Activated CD4-positive, alpha-beta T cell treated with anti-CD3 and anti-CD28 coated beads for 36 hours (primary cell): ENCODE measurements around the gene ABCB10. TPM values are rescaled to one million over a fixed set of nuclear protein-coding genes. Genes with fewer than 3 reads are reported as not detected.
A peak's percentile ranks its signal among the peaks of the same experiment; 100 is the strongest.
"Not testable (repeated sequence)": the region's sequence is repeated elsewhere in the genome, so short reads cannot be mapped to it uniquely, and the experiment has no call there.

Experiments used
- ATAC-seq: fragments of 200-7000 bp; cut with Tn5 transposase; one replicate; pipeline ENCODE4 v1.10.0; 2021; ENCODE audit warnings: mild to moderate bottlenecking, moderate library complexity
- CTCF ChIA-PET: fragments of 350-600 bp; sonication (Branson Sonifier 250); formaldehyde crosslinking; loops from one replicate; lab custom pipeline; 2021; ENCODE audit warnings: antibody characterized with exemption; lab: Charles Lee
- POLR2A ChIA-PET: fragments of 350-600 bp; sonication (Branson Sonifier 250); formaldehyde crosslinking; loops from one replicate; lab custom pipeline; 2021; ENCODE audit warnings: antibody characterized with exemption, inconsistent platforms; lab: Charles Lee
- DNase-seq: peaks from one replicate; pipeline ENCODE4 v3.0.0-alpha.2; 2020
- H3K27ac Mint-ChIP-seq: one replicate; pipeline ENCODE4 v1.8.0; 2021; ENCODE audit warnings: mixed read lengths
- H3K27me3 Mint-ChIP-seq: one replicate; pipeline ENCODE4 v1.8.0; 2021; ENCODE audit warnings: mixed read lengths
- H3K36me3 Mint-ChIP-seq: one replicate; pipeline ENCODE4 v1.8.0; 2021; ENCODE audit warnings: low read depth, mixed read lengths
- H3K4me1 Mint-ChIP-seq: one replicate; pipeline ENCODE4 v1.8.0; 2021; ENCODE audit warnings: mixed read lengths
- H3K4me3 Mint-ChIP-seq: one replicate; pipeline ENCODE4 v1.8.0; 2021; ENCODE audit warnings: mild to moderate bottlenecking, moderate library complexity, mixed read lengths
- H3K9me3 Mint-ChIP-seq: one replicate; pipeline ENCODE4 v1.8.0; 2021; ENCODE audit warnings: low read depth, mixed read lengths
- intact Hi-C, 2 experiments: fragments of 100-400 bp; cut with DNase I in 1 of 2; cut with micrococcal nuclease in 1 of 2; formaldehyde crosslinking; loops; one replicate each; pipeline versions ENCODE4 v1.14.2 to v1.15.1; 2022 to 2024; cut with DNase I, micrococcal nuclease
- total RNA-seq, 2 experiments: library from RNA; stranded (reverse); gene quantifications; one replicate each; pipeline ENCODE4 v1.2.3, GENCODE V29; 2021

ABCB10 gene
- total RNA-seq, 2 experiments from 2014 or later = 18.4 to 30.1 TPM

DNA sequence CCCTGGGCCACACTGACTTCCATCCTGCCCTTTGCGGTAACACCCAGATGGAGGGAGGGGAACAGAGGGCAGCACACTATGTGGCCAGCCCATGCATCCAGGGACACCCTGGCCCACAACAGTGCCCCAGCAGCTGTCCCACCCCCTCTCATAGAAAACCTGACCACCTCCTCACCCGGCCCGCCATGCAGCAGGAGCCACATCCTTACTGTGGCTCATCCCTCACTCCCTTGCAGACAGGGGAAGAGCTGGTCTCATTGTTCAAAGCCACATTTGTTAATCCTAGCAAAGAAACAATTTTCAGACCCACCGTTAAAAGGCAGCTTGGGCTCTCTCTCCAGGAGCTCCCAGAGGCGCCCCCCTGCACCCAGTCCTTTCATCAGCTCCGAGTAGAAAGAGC, 27.2 kb downstream of the ABCB10 start:
- Mint-ChIP-seq H3K27ac (no peak overlapping the region), H3K9me3 (no peaks in the 10 kb centered on the region)
- POLR2A ChIA-PET = no interaction called here

DNA sequence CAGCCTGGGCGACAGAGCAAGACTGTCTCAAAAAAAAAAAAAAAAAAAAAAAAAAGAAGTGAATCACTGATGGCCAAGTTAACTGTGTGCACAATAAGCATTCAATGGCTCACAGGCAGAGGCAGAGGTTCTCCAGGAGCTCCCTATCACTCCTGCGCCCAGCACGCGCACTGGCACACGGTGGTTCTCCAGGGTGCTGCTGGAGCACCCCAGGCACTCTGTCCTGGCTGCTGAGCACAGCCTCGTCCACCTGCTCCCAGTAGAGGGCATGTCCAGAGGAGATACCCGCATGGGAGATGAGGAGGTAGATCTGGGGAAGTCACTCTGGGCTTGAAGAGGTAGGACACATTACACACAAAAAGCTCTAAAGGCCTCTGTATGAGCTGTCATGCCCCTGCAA, 28.9 kb downstream of the ABCB10 start:
- POLR2A ChIA-PET = interaction anchor here (0.6 kb wide), 1 partner anchor 94 kb away, joined by 3 read pairs; no protein-coding TSS in a partner anchor
- Mint-ChIP-seq H3K36me3 (peaks cover 42% of the 10 kb centered on the region), H3K27ac (no peak overlapping the region)

More for the DNA sequence above, 27.2 kb downstream of the ABCB10 start:
- DNase-seq (no peak), ATAC-seq (no peak)
- intact Hi-C loops = no loop called here
- CTCF ChIA-PET = interaction anchor here (0.5 to 0.7 kb wide), 2 partner anchors 15 to 235 kb away, joined by 3 to 4 read pairs; no protein-coding TSS in a partner anchor
- no peak overlapping the region for H3K4me3 Mint-ChIP-seq
- no peaks in the 10 kb centered on the region for H3K27me3 Mint-ChIP-seq
- H3K4me1 Mint-ChIP-seq = no peaks in the 10 kb centered on the region
- peaks cover 36% of the 10 kb centered on the region for H3K36me3 Mint-ChIP-seq

DNA sequence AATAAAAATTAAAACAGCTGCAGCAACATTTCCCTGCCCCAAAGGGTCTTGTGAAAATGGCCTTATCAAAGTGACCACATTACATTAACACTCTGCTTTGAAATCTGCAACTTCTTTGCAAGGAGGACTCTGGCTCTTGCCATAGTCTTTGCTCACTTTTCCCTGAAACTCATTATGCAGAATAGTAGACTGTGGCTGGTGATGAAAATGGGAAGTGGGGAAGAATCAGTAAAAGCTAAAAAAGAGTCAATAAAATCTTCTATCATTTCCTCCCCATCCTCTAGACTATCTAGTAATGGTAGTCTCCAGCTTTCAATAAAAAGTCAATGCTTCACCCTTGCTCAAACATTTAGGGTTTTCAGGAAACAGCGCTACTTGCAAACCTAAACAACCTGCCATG, 31.8 kb downstream of the ABCB10 start:
- ATAC-seq (no peak), DNase-seq (no peak)
- no peak overlapping the region for H3K4me3 Mint-ChIP-seq
- peak overlapping the region; percentile 2 for H3K27ac Mint-ChIP-seq
- H3K9me3 Mint-ChIP-seq = no peaks in the 10 kb centered on the region
- H3K27me3 Mint-ChIP-seq = no peaks in the 10 kb centered on the region
- CTCF ChIA-PET = interaction anchor here (0.9 to 1.9 kb wide), 5 partner anchors 8 to 46 kb away, joined by 3 to 6 read pairs (median 3); no protein-coding TSS in a partner anchor
- H3K4me1 Mint-ChIP-seq = peaks cover 4% of the 10 kb centered on the region
- intact Hi-C loops = no loop called here
- POLR2A ChIA-PET = no interaction called here
- peaks cover 40% of the 10 kb centered on the region for H3K36me3 Mint-ChIP-seq

More for the DNA sequence above, 28.9 kb downstream of the ABCB10 start:
- Mint-ChIP-seq H3K27me3 (no peaks in the 10 kb centered on the region), H3K4me3 (no peak overlapping the region), H3K4me1 (peaks cover 4% of the 10 kb centered on the region), H3K9me3 (no peaks in the 10 kb centered on the region)
- no peak for ATAC-seq
- DNase-seq = no peak
- intact Hi-C loops = no loop called here
- CTCF ChIA-PET = interaction anchor here (1.7 kb wide), 1 partner anchor 15 kb away, joined by 5 read pairs; no protein-coding TSS in a partner anchor

DNA sequence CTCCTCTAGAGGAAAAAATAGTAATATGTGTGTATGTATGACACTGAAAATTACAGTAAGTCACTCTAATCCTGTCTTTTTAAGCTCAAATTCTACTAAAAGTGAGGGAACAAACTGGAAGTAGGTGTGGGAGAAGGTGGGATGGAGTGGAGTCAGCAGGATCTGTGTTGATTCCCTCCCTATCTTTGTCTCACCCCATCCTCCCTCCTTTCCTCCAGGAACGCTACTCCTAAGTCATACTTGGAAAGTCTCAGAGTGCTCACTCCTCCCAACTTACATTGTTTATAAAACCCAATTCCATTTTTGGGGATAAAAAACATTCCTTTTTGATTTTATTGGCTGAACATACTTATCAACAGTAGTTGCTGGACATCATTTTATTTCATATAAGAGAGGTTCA, 35.5 kb downstream of the ABCB10 start:
- no peak for ATAC-seq
- peaks cover 28% of the 10 kb centered on the region for H3K36me3 Mint-ChIP-seq
- no peak overlapping the region for H3K27ac Mint-ChIP-seq

DNA sequence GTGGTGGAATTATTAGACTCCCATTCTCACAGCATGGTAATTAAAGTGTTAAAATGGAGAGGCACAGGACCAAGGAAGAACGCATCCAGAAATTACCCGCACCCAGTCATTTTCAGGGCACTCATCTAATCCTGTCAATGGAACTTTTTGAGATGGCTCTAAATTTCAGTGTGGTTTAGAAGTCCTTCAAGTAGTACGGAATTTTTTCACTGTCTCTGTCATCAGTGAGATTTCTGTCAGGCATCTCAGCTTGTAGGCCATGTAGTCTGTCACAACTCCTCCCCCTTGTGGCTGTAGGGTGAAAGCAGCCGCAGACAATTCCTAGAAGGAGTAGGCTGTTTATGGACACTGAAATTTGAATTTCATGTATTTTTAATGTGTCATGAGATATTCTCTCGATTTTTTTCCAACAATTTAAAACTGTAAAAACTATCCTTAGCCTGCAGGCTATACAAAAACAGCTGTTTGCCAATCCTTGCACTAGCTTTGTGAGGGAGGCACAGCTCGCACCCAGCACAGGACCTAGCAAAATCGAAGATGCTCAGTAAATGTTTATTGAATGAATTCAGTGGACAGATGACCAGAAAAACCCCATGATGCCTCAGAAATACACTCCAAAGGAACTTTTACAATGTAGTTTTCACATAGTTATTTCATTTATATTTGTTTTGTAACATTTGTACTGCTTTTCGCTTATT, 43.8 kb downstream of the ABCB10 start:
- no peaks in the 10 kb centered on the region for H3K9me3 Mint-ChIP-seq
- POLR2A ChIA-PET = no interaction called here
- peaks cover 6% of the 10 kb centered on the region for H3K4me1 Mint-ChIP-seq
- intact Hi-C loops = loop anchor here in 1 of 2 experiments (1.0 to 10.0 kb wide), 2 partner anchors 256 to 850 kb away; no protein-coding TSS in a partner anchor
- CTCF ChIA-PET = interaction anchor here (0.6 to 1.7 kb wide), 10 partner anchors 8 to 260 kb away, joined by 3 to 6 read pairs (median 3); partner anchors contain the start of gene ABCB10
- peak; percentile 87 for ATAC-seq
- DNase-seq = peak; percentile 70
- H3K4me3 Mint-ChIP-seq = no peak overlapping the region
- peaks cover 13% of the 10 kb centered on the region for H3K36me3 Mint-ChIP-seq
- H3K27me3 Mint-ChIP-seq = no peaks in the 10 kb centered on the region
- H3K27ac Mint-ChIP-seq = no peak overlapping the region

More for the DNA sequence above, 35.5 kb downstream of the ABCB10 start:
- no peak for DNase-seq
- no peaks in the 10 kb centered on the region for H3K9me3 Mint-ChIP-seq
- H3K4me3 Mint-ChIP-seq = no peak overlapping the region
- CTCF ChIA-PET = interaction anchor here (1.0 kb wide), 1 partner anchor 8 kb away, joined by 3 read pairs; no protein-coding TSS in a partner anchor
- intact Hi-C loops = no loop called here
- H3K4me1 Mint-ChIP-seq = peaks cover 4% of the 10 kb centered on the region
- H3K27me3 Mint-ChIP-seq = no peaks in the 10 kb centered on the region
- POLR2A ChIA-PET = no interaction called here

DNA sequence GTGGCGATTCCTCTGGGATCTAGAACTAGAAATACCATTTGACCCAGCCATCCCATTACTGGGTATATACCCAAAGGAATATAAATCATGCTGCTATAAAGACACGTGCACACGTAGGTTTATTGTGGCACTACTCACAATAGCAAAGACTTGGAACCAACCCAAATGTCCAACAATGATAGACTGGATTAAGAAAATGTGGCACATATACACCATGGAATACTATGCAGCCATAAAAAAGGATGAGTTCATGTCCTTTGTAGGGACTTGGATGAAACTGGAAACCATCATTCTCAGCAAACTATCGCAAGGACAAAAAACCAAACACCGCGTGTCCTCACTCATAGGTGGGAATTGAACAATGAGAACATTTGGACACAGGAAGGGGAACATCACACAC, 46.9 kb downstream of the ABCB10 start:
- ATAC-seq, H3K27ac Mint-ChIP-seq, POLR2A ChIA-PET, CTCF ChIA-PET, H3K4me3 Mint-ChIP-seq, DNase-seq, H3K9me3 Mint-ChIP-seq, H3K27me3 Mint-ChIP-seq, H3K36me3 Mint-ChIP-seq: not testable (repeated sequence)
- intact Hi-C loops = loop anchor here in 1 of 2 experiments (10.0 kb wide), 1 partner anchor 847 kb away; no protein-coding TSS in a partner anchor
- H3K4me1 Mint-ChIP-seq = peaks cover 24% of the 10 kb centered on the region

DNA sequence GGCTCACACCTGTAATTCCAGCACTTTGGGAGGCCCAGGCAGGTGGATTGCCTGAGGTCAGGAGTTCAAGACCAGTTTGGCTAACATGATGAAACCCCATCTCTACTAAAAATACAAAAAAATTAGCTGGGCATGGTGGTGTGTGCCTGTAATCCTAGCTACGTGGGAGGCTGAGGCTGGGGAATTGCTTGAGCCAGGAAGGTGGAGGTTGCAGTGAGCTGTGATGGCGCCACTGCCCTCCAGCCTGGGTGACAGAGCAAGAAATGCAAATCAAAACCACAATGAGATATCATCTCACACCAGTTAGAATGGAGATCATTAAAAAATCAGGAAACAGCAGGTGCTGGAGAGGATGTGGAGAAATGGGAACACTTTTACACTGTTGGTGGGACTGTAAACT, 47.3 kb downstream of the ABCB10 start:
- H3K4me3 Mint-ChIP-seq, H3K9me3 Mint-ChIP-seq, DNase-seq, H3K27ac Mint-ChIP-seq, H3K27me3 Mint-ChIP-seq, ATAC-seq, H3K36me3 Mint-ChIP-seq, POLR2A ChIA-PET: not testable (repeated sequence)
- H3K4me1 Mint-ChIP-seq = peaks cover 24% of the 10 kb centered on the region
- CTCF ChIA-PET = interaction anchor here (0.6 kb wide), 1 partner anchor 11 kb away, joined by 3 read pairs; no protein-coding TSS in a partner anchor
- intact Hi-C loops = loop anchor here in 1 of 2 experiments (10.0 kb wide), 1 partner anchor 846 kb away; no protein-coding TSS in a partner anchor

DNA sequence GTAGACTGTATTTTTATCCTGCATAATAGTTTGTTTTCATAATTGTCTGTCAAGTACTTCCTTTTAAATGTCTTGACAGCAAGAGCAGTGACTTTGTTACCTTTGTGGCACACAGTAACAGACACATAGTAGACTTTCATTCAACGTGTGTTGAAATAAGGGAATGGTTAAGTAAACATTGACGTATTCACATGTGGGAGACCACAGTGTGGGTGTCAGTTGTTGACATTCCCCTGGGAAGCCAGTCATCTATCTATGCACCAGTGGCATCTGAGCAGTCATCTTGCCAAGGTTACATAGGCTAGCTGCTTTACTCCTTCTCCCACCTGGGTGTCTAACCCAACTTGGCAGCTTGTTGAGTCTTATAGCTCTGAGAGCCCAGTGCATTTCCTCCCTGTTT, 48.9 kb downstream of the ABCB10 start:
- no peak for ATAC-seq
- no peak for DNase-seq
- Mint-ChIP-seq H3K9me3 (no peaks in the 10 kb centered on the region), H3K27me3 (no peaks in the 10 kb centered on the region), H3K4me3 (peak overlapping the region; percentile 95), H3K27ac (peak overlapping the region; percentile 92), H3K4me1 (peaks cover 24% of the 10 kb centered on the region), H3K36me3 (peaks cover 7% of the 10 kb centered on the region)
- POLR2A ChIA-PET = interaction anchor here (2.2 kb wide), 1 partner anchor 49 kb away, joined by 7 read pairs; the partner anchor contains the start of gene ABCB10
- intact Hi-C loops = loop anchor here (2.0 to 10.0 kb wide), 5 partner anchors 49 to 1468 kb away; partner anchors contain the start of genes ABCB10 (in 1 of the 2), ARV1 (in 1 of the 2), CCSAP (in 1 of the 2) and COG2 (in 1 of the 2)
- CTCF ChIA-PET = interaction anchor here (2.1 kb wide), 1 partner anchor 14 kb away, joined by 8 read pairs; no protein-coding TSS in a partner anchor

DNA sequence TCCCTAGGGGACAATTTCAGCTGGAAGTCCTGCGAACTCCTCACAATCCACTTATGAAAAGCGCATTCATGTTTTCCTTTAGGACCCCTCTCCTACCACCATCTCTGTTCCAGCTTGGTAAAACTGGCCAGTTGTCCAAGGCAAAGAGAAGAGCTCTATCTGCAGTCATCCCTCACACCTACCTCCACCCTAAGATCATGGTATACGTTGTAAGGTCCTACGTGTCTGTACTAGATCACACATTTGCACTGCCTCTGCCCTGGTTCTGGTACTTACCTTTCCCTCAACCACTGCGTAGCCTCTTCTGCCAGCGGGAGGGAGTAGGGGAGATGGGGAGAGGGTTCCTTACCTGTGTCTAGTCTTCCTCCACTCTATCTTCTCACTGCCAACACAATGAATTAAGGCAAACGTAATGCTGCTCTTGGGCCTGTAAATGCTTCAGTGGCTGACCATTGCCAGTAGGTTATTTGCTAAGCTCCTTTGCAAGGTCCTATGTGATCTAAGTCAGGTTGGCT, 49.6 kb downstream of the ABCB10 start:
- ATAC-seq = no peak
- H3K4me1 Mint-ChIP-seq = peaks cover 24% of the 10 kb centered on the region
- POLR2A ChIA-PET = interaction anchor here (0.6 to 2.2 kb wide), 4 partner anchors 45 to 1044 kb away, joined by 3 to 7 read pairs (median 4); partner anchors contain the start of gene ABCB10

DNA sequence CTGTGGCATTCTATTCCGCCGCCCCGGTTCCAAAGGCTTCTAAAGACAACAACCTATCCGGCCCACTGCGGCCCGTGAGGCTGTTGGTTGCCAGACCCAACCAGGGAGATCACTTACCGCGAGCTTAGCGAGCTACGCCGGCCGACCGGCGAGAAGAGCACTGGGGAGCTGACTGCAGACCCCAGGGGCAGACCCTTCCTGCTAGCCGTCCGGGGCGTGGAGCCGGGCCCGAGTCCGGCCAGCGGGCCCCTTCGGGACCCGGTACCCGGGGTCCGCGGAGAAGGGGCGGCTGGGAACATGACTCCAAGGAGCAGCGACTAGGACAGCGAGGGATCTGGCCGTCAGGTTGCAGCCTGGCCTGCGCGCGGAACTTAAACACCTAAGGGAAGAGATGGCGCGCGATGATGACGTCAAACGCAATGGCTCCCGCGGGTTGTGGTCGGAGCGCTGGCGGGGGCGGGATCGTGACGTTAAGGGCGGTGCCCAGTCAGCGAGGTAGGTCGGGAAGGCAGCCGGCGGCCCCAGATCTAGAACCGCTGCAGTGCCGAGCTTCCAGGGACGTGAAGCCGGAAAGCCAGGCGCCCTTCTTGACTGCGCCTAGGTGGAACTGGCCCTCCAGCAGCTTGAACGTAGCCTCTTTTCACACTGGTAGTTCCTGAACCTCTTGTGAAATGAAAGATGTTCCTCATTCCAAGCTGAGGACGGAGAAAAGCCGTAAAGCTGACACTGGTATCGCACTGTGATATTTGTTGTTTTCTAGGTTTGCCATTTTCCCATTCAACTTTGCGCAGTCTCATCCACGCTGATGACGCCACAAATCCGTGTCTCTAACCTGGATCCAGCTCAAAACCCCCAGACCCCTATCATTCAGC, 50.3 kb downstream of the ABCB10 start, which contains the start of gene NUP133:
Gene NUP133, minus strand, starts transcription at position 391 of the 872 bp plus-strand sequence. Its CDS starts 92 bp downstream, at position 299.
- Mint-ChIP-seq H3K36me3 (peaks cover 7% of the 10 kb centered on the region), H3K27ac (peak within 1 kb of the TSS; percentile 92), H3K27me3 (no peaks in the 10 kb centered on the region), H3K9me3 (no peaks in the 10 kb centered on the region), H3K4me1 (peaks cover 24% of the 10 kb centered on the region), H3K4me3 (peak within 1 kb of the TSS; percentile 95)
- intact Hi-C loops = loop anchor here (1.0 to 10.0 kb wide), 10 partner anchors 50 to 1469 kb away; partner anchors contain the start of genes ABCB10 (in 2 of the 2), TAF5L (in 2 of the 2), URB2 (in 2 of the 2) and ARV1 (in 1 of the 2)
- ChIA-PET CTCF (interaction anchor here (0.6 to 2.1 kb wide), 5 partner anchors 12 to 254 kb away, joined by 3 to 8 read pairs (median 3); no protein-coding TSS in a partner anchor), POLR2A (interaction anchor here (0.7 to 2.2 kb wide), 6 partner anchors 10 to 1043 kb away, joined by 3 to 7 read pairs (median 4); partner anchors contain the start of gene ABCB10)
- DNase-seq (peak; percentile 100), ATAC-seq (peak; percentile 95)

More for the DNA sequence above, 49.6 kb downstream of the ABCB10 start:
- Mint-ChIP-seq H3K27ac (peak overlapping the region; percentile 92), H3K9me3 (no peaks in the 10 kb centered on the region), H3K36me3 (peaks cover 7% of the 10 kb centered on the region), H3K27me3 (no peaks in the 10 kb centered on the region), H3K4me3 (peak overlapping the region; percentile 95)
- CTCF ChIA-PET = interaction anchor here (0.6 to 2.1 kb wide), 4 partner anchors 12 to 250 kb away, joined by 3 to 8 read pairs (median 4); no protein-coding TSS in a partner anchor
- DNase-seq = no peak
- intact Hi-C loops = loop anchor here (1.0 to 10.0 kb wide), 10 partner anchors 49 to 1468 kb away; partner anchors contain the start of genes ABCB10 (in 2 of the 2), TAF5L (in 2 of the 2), URB2 (in 2 of the 2) and ARV1 (in 1 of the 2)
